SJSA1 (cell line): ENCODE measurements around the gene POU3F1. TPM values are rescaled to one million over a fixed set of nuclear protein-coding genes. Genes with fewer than 3 reads are reported as not detected.

Experiments
- DNase-seq, 2 experiments: peaks; one replicate each; pipeline ENCODE4 v3.0.0-alpha.2; 2015 to 2020; ENCODE audit warnings: low spot score in 2 of 2, low read depth in 1 of 2
- H3K27ac ChIP-seq: fragments of 250-450 bp; sonication (Bioruptor Pico); 2 replicates; pipeline ENCODE4 v1.5.1; 2020; ENCODE audit warnings: mild to moderate bottlenecking, moderate library complexity
- H3K27me3 ChIP-seq: fragments of 250-450 bp; sonication (Bioruptor Pico); replicated peaks from 2 replicates; pipeline ENCODE4 v1.5.1; 2020; ENCODE audit warnings: mild to moderate bottlenecking, moderate library complexity
- H3K36me3 ChIP-seq: fragments of 250-450 bp; sonication (Bioruptor Pico); 2 replicates; pipeline ENCODE4 v1.5.1; 2020; ENCODE audit warnings: mild to moderate bottlenecking
- H3K4me1 ChIP-seq: fragments of 250-450 bp; sonication (Bioruptor Pico); replicated peaks from 2 replicates; pipeline ENCODE4 v1.6.1; 2021; ENCODE audit warnings: mild to moderate bottlenecking
- H3K4me3 ChIP-seq: fragments of 250-450 bp; sonication (Bioruptor Pico); 2 replicates; pipeline ENCODE4 v1.5.1; 2020; ENCODE audit warnings: mild to moderate bottlenecking
- H3K9me3 ChIP-seq: fragments of 250-450 bp; sonication (Bioruptor Pico); replicated peaks from 2 replicates; pipeline ENCODE4 v1.5.1; 2020; ENCODE audit warnings: mild to moderate bottlenecking
- total RNA-seq: library from RNA; depleted of rRNA; stranded (reverse); fragments of >200 nt; shearing (Covaris generic); gene quantifications from 2 replicates; pipeline ENCODE4 v1.2.3, GENCODE V29; 2014

POU3F1 gene
- total RNA-seq, 1 experiment from 2014 or later: 0.26 TPM

DNA sequence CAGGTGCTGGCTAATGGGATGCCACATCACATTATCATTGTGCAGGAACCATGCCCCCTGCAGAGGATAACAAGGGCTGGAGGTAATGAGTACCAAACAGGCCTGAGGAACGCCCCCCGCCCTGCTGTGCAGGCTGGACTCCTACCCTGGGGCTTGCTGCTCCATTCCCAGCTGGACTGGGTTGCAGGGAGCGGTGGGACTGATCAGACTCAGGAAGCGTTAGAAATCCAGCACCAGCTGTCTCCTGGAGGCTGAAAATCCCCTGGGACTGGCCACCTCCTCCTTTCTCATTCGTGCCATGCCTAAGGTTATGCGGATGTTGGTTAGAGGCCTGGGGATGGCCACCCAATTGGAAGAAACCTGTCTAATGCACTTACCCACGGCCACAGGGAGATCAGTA is 36.9 kb upstream of the POU3F1 start:
- no peaks in the 10 kb centered on the region for H3K27me3 ChIP-seq
- no peaks in the 10 kb centered on the region for H3K4me1 ChIP-seq
- no peak for DNase-seq
- no peaks in the 10 kb centered on the region for H3K36me3 ChIP-seq
- no peak overlapping the region for H3K27ac ChIP-seq
- H3K9me3 ChIP-seq: no peaks in the 10 kb centered on the region
- no peak overlapping the region for H3K4me3 ChIP-seq

DNA sequence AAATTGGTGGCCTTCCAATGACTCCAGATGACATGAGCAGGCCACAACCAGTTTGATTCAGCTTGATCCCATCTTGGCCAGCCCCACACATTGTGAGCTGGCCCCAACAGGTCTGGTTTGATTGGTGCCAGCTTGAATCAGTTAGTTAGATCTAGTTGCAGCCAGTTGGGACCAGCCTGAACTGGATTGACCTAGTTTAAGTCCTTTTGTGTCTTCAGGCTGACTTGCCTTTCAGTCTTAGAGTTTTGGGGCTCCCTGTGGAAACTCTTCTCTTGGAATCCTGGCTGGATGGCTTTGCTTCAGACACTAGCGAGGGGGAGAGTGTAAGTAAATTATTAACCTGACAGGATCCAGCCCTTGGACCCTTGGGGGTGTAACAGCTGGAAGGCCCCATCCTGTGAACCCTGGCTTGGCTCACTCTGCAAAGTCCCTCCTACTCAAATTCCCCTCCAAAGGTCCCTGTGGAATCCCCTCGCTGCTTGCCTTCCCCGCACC is 36.2 kb upstream of the POU3F1 start:
- DNase-seq: no peak
- H3K4me3 ChIP-seq: no peak overlapping the region
- H3K27me3 ChIP-seq: no peaks in the 10 kb centered on the region
- H3K36me3 ChIP-seq: no peaks in the 10 kb centered on the region
- no peaks in the 10 kb centered on the region for H3K9me3 ChIP-seq
- H3K4me1 ChIP-seq: no peaks in the 10 kb centered on the region
- H3K27ac ChIP-seq: no peak overlapping the region

DNA sequence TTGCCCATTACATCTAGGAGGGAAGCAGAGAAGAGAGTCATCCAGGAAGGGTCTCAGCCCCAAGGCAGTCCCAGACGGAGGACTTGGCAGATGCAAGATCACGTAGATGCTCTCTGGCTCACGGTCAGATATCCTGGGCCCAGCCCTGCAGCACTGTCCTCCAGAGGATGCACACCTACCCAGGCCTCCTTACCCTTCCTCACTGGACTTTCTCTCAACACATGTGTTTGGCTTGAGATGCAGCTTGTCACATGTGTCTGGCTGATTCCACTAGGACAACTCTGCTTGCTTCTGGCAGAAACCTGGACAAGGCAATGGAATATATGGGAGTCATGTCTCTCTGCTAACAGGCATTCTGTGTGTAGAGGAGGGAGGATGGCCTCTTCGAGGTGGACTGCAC is 32.4 kb upstream of the POU3F1 start:
- no peaks in the 10 kb centered on the region for H3K4me1 ChIP-seq
- H3K27ac ChIP-seq: no peak overlapping the region
- no peak for DNase-seq
- no peaks in the 10 kb centered on the region for H3K36me3 ChIP-seq
- H3K9me3 ChIP-seq: no peaks in the 10 kb centered on the region
- H3K4me3 ChIP-seq: no peak overlapping the region
- H3K27me3 ChIP-seq: no peaks in the 10 kb centered on the region

DNA sequence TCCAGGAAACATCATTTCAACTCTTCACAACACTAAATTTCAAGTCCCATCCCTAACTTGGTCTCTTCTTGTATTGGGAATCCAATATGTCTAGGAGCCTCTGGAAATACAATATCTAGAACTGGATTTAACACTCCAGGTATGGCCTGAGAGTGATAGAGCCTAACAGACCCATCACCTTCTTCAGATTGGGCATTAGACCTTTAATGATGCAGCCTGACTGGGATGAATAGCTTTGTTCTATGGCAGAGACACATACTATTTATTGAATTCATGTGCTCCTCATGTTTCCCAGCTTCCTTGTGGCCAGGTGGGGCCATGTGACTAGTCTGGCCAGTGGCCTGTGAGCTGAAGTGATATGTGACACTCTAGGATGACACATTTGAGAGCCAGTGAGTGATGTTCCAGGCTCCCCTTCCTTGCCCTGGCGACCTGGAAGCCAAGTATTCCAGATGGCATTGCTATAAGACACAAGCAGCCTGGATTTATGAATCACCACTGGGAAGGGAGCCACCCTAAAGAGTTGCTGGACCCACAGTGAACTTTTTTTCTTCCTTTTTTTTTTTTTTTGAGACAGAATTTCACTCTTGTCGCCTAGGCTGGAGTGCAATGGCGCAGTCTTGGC is 31.0 kb upstream of the POU3F1 start:
- Histone ChIP-seq H3K27me3 (no peaks in the 10 kb centered on the region), H3K4me3 (no peak overlapping the region), H3K27ac (no peak overlapping the region), H3K4me1 (no peaks in the 10 kb centered on the region), H3K36me3 (no peaks in the 10 kb centered on the region), H3K9me3 (no peaks in the 10 kb centered on the region)
- no peak for DNase-seq

DNA sequence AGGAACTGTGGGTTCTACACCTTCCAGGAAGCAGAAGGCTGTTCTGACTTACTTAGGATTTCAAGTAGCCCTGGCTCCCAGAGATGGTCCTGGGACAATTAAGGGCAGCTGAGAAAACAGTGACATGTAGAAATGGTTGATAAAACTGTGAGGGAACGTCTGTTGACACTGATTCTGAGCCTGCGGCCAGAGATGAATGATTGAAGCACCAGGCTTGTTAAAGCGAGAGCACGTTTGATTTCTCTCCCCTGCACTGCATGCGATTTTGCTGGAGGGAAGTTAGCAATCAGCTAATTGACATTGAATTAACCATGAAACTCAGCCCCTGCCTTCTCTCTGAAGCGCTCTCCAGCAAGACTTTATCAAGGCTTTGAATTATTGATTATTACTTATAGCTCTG is 29.9 kb upstream of the POU3F1 start:
- no peaks in the 10 kb centered on the region for H3K4me1 ChIP-seq

DNA sequence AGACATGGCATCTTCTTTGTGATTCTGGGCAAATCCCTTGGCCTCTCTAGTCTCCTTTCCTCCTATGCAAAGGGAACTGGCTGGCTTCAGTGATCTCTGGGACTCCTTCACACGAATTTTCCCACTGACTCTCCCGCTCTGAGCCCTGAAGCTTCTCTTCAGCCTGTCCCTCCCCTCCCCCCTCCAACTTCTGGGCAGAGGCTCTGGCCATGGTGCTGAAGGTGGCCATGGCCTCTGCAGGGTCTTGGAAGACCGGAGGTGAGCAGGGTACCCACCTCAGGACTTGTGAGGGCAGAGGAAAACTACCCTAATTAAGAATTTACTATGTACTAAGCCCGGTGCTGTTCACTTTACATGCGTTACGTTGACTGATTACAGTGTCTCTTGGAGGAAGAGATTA is 29.4 kb upstream of the POU3F1 start:
- Histone ChIP-seq H3K4me1 (no peaks in the 10 kb centered on the region), H3K36me3 (no peaks in the 10 kb centered on the region), H3K27me3 (no peaks in the 10 kb centered on the region), H3K4me3 (no peak overlapping the region), H3K9me3 (no peaks in the 10 kb centered on the region), H3K27ac (no peak overlapping the region)
- DNase-seq: peak in 1 of 2 experiments; percentile 40

More for the DNA sequence above, 29.9 kb upstream of the POU3F1 start:
- H3K4me3 ChIP-seq: no peak overlapping the region
- H3K27ac ChIP-seq: no peak overlapping the region
- H3K27me3 ChIP-seq: no peaks in the 10 kb centered on the region
- no peaks in the 10 kb centered on the region for H3K36me3 ChIP-seq
- no peaks in the 10 kb centered on the region for H3K9me3 ChIP-seq
- no peak for DNase-seq

DNA sequence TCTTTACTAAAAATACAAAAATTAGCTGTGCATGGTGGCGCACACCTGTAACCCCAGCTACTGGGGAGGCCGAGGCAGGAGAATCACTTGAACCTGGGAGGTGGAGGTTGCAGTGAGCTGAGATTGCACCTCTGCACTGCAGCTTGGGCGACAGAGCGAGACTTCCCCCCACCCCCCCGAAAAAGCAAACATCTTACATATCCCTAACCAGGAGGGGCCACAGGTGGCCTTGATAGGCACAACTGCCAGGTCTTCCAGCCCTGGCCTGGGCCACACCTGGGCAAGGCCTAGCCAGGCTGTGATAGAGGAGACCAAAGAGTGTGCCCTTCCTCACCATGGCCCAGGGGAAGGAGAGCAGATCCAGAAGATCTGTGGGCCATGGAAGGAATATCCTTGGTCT is 28.6 kb upstream of the POU3F1 start:
- Histone ChIP-seq H3K4me3 (no peak overlapping the region), H3K27me3 (no peaks in the 10 kb centered on the region), H3K4me1 (no peaks in the 10 kb centered on the region), H3K36me3 (no peaks in the 10 kb centered on the region), H3K27ac (no peak overlapping the region), H3K9me3 (no peaks in the 10 kb centered on the region)
- no peak for DNase-seq

DNA sequence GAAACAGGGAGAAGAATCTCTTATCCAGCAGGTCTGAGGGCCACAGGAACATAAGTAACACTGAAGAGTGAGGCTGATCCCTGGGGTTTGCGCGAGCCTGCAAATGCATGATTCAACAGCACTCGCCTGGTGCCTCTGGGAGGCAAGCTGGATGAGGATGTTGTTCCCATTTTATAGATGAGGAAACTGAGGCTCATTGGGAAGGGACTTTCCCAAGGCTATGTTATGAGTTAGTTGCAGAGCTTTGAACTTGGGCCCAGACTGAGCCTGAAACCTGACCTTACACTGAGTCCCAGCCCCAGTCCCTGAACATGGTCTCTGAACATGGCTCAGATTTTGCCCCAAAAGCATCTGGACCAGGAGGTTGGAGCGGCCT is 27.7 kb upstream of the POU3F1 start:
- DNase-seq: no peak
- Histone ChIP-seq H3K27me3 (no peaks in the 10 kb centered on the region), H3K9me3 (no peaks in the 10 kb centered on the region), H3K27ac (no peak overlapping the region), H3K4me3 (no peak overlapping the region), H3K4me1 (no peaks in the 10 kb centered on the region), H3K36me3 (no peaks in the 10 kb centered on the region)

DNA sequence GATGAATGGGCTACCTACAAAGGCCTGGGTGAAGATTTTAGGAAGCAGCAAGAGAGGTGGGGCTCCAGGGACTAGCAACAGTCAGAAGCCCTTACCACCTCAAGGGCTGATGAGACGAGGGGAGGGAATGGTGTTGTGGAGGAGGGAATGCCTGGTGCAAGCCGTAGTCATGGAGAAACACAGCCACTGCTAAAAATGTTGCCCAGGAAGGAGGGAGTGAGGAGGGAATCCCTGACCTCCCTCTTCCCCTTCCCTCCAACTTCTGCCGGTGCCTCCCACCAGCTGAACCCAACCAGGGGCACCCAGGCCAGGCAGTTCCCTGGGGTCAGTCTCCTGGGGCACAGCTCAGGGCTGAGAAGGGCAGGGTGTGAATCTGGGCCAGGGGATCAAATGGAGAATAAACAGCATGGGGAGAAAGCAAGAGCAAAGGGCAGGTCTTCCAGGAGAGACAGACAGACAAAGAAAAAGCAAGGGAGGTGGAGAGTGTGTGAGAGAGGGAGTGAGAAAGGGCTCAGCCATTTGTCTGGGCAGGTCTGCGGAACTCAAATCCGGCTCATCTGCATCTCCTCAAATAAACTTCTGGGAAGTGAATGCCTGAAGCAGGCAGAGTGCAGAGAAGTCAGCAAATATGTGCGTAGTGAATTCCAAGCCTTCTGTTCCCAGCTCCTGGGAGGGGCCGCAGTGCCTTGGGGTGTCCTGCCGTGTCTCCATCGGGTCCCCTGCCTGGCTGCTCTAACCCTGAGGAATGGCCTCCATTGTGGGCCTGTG is 27.1 kb upstream of the POU3F1 start:
- H3K9me3 ChIP-seq: no peaks in the 10 kb centered on the region
- no peak for DNase-seq
- H3K36me3 ChIP-seq: no peaks in the 10 kb centered on the region
- H3K27me3 ChIP-seq: no peaks in the 10 kb centered on the region
- H3K27ac ChIP-seq: no peak overlapping the region
- H3K4me1 ChIP-seq: no peaks in the 10 kb centered on the region
- H3K4me3 ChIP-seq: no peak overlapping the region

DNA sequence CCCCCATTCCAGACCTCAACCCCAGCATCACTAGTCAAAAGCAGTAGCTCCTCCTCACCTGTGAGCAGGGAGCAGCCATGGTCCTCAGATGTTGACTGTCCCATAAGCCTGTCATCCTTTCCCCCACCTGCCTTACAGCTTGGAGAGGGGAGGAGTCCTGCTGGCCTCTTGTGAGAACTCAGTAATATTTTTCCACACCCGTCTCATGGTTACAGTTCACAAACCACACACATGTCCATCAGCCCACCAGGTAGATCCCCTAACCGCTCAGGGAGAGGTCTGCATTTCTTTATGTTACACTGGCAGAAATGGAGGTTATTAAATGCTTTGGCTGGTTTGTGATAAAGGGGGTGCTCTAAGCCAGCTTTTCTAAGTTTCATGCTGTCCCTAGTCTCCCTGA is 26.3 kb upstream of the POU3F1 start:
- Histone ChIP-seq H3K36me3 (no peaks in the 10 kb centered on the region), H3K4me3 (no peak overlapping the region), H3K4me1 (no peaks in the 10 kb centered on the region), H3K27ac (no peak overlapping the region), H3K9me3 (no peaks in the 10 kb centered on the region), H3K27me3 (no peaks in the 10 kb centered on the region)
- no peak for DNase-seq

DNA sequence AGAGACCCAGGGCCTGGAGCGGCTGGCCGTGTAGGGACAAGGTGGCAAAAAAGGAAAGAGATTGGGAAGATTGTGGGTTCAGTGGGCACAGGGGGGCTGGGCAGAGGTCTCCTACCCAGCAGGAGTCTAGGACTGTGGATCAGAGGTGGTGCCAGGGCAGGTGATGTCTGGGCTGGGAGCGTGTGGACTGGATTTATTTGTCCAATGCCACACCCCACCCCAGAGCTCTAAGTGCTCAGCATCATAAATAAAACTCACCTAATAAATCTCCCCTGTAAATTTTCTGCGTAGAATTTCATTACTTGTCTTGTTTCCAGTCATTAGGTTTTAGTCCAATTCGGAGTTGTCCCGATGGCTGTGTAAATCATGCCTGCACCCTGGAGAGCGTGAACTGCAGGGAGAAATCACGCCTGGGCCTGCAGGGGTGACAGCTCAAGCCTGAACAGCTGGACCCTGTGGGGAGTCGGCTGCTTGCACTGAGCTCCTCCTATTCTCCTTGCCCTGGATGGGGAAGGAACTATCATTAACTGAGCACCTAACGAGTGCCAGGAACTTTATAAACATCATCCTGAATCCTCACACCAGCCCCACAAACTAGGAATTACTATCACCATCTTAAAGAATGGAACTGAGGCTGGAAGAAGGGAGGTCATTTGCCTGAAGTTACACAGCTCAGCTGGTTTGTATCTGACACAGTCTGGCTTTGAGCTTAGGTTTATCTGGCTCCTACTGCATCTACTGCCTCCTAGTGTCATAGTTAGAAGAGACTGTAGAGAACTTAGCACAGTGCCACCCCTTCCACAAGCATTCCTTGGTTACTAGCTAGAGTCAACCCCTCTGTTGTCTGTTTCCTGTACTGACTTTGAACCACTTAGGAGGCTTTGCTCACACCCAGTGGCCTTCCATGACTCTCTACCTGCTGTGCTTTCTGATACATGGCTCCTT is 25.0 kb upstream of the POU3F1 start:
- Histone ChIP-seq H3K36me3 (no peaks in the 10 kb centered on the region), H3K4me3 (no peak overlapping the region), H3K27ac (no peak overlapping the region), H3K9me3 (no peaks in the 10 kb centered on the region), H3K27me3 (no peaks in the 10 kb centered on the region), H3K4me1 (no peaks in the 10 kb centered on the region)
- no peak for DNase-seq

DNA sequence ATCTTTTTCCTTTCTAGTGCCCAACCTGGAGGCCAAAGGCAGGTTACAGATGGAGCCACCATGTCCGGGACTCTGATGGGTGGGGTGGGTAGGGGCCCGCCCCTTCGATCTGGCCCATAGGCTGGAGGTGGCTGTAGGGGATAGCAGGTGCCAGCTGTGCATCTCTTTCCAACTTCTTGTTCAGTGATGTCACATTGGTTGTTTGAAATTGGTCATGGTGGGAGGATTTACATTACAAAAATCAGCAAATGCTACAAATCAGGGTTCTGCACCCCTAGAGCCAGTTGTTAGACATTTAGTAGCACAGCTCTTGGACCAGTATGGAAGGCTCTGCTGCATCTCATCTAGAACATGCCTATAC is 22.4 kb upstream of the POU3F1 start:
- Histone ChIP-seq H3K27ac (no peak overlapping the region), H3K4me1 (peaks cover 9% of the 10 kb centered on the region), H3K4me3 (no peak overlapping the region), H3K36me3 (no peaks in the 10 kb centered on the region), H3K27me3 (no peaks in the 10 kb centered on the region), H3K9me3 (no peaks in the 10 kb centered on the region)
- DNase-seq: no peak

DNA sequence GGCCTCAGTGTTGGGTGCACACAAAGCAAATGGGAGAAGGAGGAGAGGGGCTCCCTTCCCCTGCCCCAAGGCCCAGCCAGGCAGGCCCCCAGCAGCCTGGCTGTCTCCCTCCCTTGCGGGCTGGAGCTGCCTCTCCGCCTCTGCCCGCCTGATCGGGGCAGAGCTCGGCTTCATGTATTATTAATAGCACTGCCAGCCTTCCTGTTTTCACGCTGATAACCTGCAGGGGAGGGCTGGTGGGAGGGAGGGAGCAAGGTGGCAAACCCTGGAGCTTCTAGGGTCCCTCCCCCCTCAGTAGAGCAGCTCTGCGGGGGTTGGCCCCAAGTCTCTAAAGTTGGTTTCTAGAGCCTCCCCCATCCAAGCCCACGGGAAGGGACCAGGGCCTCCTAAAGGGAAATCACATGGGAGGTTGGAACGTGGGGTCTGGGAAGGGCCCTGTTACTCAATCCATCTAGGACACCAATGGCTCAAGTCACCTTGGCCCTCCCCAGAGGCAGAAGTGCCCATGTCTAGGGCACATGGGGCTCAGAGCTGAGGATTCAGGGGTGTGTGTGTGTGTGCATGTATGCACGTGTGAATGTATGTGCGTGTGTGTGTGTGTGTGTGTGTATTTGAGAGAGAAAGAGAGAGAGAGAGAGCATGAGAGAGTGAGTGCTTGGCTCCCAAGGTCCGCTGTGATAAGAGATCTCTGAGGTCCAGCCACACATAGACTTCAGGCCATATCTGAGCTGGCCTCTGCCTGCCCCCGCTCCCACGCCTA is 21.8 kb upstream of the POU3F1 start:
- Histone ChIP-seq H3K36me3 (no peaks in the 10 kb centered on the region), H3K27ac (no peak overlapping the region)
- no peak for DNase-seq

More for the DNA sequence above, 21.8 kb upstream of the POU3F1 start:
- Histone ChIP-seq H3K27me3 (no peaks in the 10 kb centered on the region), H3K9me3 (no peaks in the 10 kb centered on the region), H3K4me3 (no peak overlapping the region), H3K4me1 (peaks cover 12% of the 10 kb centered on the region)
